ENCODE results near the gene CDKN2C.

CDKN2C gene

DNA sequence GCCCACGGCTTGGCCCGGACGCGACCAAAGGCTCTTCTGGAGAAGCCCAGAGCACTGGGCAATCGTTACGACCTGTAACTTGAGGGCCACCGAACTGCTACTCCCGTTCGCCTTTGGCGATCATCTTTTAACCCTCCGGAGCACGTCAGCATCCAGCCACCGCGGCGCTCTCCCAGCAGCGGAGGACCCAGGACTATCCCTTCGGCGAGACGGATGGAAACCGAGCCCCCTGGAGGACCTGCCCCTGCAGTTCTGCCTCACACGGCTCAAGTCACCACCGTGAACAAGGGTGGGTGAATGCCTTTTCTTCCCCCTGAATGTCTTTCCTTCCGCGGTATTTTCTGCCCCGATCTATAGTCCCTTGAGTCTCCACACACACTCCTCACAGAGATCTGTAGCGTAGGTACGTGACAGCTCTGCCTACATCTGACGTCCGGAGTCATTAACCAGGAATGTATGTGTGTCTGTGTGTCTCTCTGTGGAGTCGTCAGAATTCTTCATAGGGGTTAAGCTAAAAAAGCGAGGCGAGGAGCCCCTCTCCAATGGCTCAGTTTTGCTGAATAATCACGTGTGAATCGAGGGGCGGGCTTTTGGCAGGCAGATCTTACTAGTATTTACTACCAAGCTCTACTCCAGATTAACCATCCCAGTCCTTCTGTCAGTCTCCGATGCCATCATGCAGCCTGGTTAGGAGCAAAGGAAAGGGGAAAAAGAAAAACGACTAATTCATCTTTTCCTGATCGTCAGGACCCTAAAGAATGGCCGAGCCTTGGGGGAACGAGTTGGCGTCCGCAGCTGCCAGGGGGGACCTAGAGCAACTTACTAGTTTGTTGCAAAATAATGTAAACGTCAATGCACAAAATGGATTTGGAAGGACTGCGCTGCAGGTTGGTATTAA is at the start of gene CDKN2C:
CDKN2C (plus strand) TSS at position 635 of the 898 bp plus-strand sequence; CDS start at position 759, 124 bp downstream.
- H3K4me1 ChIP-seq (ENCODE audit: control insufficient read depth in 1 of 2, insufficient read depth in 1 of 2, low read depth in 1 of 2, low read length in 1 of 2) = peaks cover 26 to 32% of the 10 kb centered on the region in 2 experiments
- H3K4me3 ChIP-seq (ENCODE audit: low read depth in 1 of 2, low read length in 1 of 2) = peak within 1 kb of the TSS; percentile 85 to 95
- no peaks in the 10 kb centered on the region for H3K27me3 ChIP-seq
- no peaks in the 10 kb centered on the region for H3K9me3 ChIP-seq
- no peak for TF ChIP-seq CTCF (IDR thresholded peaks at IDR 0.05)
- H3K27ac ChIP-seq = peak within 1 kb of the TSS; percentile 86
- H3K36me3 ChIP-seq = no peaks in the 10 kb centered on the region

- Histone ChIP-seq H3K4me1 (ENCODE audit: control insufficient read depth in 1 of 2, insufficient read depth in 1 of 2, low read depth in 1 of 2, low read length in 1 of 2) (no peaks in the 10 kb centered on the region), H3K27ac (no peak overlapping the region), H3K9me3 (no peaks in the 10 kb centered on the region), H3K36me3 (no peaks in the 10 kb centered on the region), H3K27me3 (no peaks in the 10 kb centered on the region), H3K4me3 (ENCODE audit: low read depth in 1 of 2, low read length in 1 of 2) (no peak overlapping the region)
- no peak for TF ChIP-seq CTCF (IDR thresholded peaks at IDR 0.05)
Observed at GRCh38 chr1:50920409-50920808, 49.6 kb upstream of the CDKN2C start.

DNA sequence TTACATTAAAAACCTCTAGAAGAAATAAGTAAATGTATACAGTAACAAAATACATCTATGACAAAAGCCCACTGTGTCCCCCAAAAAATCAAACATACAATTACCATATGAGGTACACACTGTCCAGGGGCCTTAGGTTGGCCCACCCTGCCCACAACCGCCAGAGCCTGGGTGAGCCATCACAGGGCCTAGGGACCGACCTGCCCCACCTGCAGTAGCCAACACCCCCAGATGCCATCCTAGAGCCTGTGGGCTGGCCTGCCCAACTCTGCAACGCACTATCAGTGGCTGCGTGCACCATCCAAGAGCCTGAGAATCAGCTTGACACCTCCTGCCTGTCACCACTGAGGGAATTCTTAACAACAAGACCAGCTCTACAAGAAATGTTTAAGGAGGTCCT is 49.0 kb upstream of the CDKN2C start:
- Histone ChIP-seq H3K9me3 (no peaks in the 10 kb centered on the region), H3K4me3 (ENCODE audit: low read depth in 1 of 2, low read length in 1 of 2) (no peak overlapping the region), H3K4me1 (ENCODE audit: control insufficient read depth in 1 of 2, insufficient read depth in 1 of 2, low read depth in 1 of 2, low read length in 1 of 2) (no peaks in the 10 kb centered on the region), H3K27ac (no peak overlapping the region), H3K27me3 (no peaks in the 10 kb centered on the region), H3K36me3 (no peaks in the 10 kb centered on the region)
- TF ChIP-seq CTCF (IDR thresholded peaks at IDR 0.05) = no peak

DNA sequence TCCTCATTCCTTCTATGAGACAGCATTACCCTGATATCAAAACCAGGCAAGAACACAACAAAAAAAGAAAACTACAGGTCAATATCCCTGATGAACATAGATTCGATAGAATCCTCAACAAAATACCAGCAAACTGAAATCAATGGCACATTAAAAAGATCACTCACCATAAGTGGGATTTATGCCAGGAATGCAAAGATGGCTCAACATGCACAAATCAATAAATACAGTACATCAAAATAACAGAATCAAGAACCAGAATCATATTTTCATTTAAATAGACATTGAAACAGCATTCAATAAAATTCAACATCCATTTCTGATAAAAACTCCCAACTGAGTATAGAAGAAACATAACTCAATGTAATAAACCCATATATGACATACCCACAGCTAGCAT is 46.5 kb upstream of the CDKN2C start:
- Histone ChIP-seq H3K36me3 (no peaks in the 10 kb centered on the region), H3K27me3 (no peaks in the 10 kb centered on the region), H3K27ac (no peak overlapping the region), H3K4me1 (ENCODE audit: control insufficient read depth in 1 of 2, insufficient read depth in 1 of 2, low read depth in 1 of 2, low read length in 1 of 2) (no peaks in the 10 kb centered on the region), H3K9me3 (no peaks in the 10 kb centered on the region), H3K4me3 (ENCODE audit: low read depth in 1 of 2, low read length in 1 of 2) (no peak overlapping the region)
- TF ChIP-seq CTCF (IDR thresholded peaks at IDR 0.05) = no peak

DNA sequence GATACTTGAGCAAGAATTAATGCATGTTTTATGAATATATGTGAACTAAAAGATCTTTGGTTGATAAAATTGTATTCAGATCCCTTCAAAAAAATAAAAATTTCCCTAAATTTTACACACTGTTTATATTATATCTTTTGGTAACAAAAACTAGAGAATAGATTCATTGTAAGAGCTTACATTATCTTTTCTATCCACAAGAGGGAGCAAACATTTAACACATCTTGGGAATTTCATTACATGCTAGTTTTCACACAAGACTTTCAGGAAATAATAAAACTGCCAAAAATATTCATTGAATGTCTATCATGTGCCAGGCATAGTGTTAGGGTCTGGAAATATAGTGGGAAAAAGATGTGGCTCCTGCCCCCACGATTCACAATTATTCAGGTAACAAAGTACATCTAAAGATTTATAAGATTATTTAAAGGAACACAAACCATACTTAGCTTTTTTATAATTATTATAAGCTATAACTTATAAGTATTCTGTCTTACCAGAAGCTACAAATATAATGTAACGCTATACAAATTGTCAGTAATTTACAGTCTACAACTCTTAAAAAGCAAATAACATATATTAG is 40.6 kb upstream of the CDKN2C start:
- Histone ChIP-seq H3K27me3 (no peaks in the 10 kb centered on the region), H3K4me1 (ENCODE audit: control insufficient read depth in 1 of 2, insufficient read depth in 1 of 2, low read depth in 1 of 2, low read length in 1 of 2) (no peaks in the 10 kb centered on the region), H3K36me3 (no peaks in the 10 kb centered on the region), H3K4me3 (ENCODE audit: low read depth in 1 of 2, low read length in 1 of 2) (no peak overlapping the region), H3K27ac (no peak overlapping the region), H3K9me3 (no peaks in the 10 kb centered on the region)
- no peak for TF ChIP-seq CTCF (IDR thresholded peaks at IDR 0.05)

Data from neutrophil (primary cell).